ENCODE measurements around the gene GPR35.
"Not testable (repeated sequence)": the region's sequence is repeated elsewhere in the genome, so short reads cannot be mapped to it uniquely, and the experiment has no call there.

Gene GPR35

GRCh38 chr2:240603081-240603835, 22.0 kb upstream of the GPR35 start:
- no peak for DNase-seq (ENCODE audit: low read depth)

- DNase-seq (ENCODE audit: low read depth): no peak
Observed at GRCh38 chr2:240603846-240604245, 21.4 kb upstream of the GPR35 start.

GRCh38 chr2:240604291-240604938, 20.9 kb upstream of the GPR35 start:
- DNase-seq (ENCODE audit: low read depth): no peak

- DNase-seq (ENCODE audit: low read depth): no peak
Observed at GRCh38 chr2:240604939-240605716, 20.2 kb upstream of the GPR35 start.

GRCh38 chr2:240605867-240606743, 19.2 kb upstream of the GPR35 start:
- no peak for DNase-seq (ENCODE audit: low read depth)

GRCh38 chr2:240611601-240612210, 13.6 kb upstream of the GPR35 start:
- DNase-seq (ENCODE audit: low read depth): no peak

- no peak for DNase-seq (ENCODE audit: low read depth)
Observed at GRCh38 chr2:240613781-240614180, 11.5 kb upstream of the GPR35 start.

GRCh38 chr2:240614391-240614790, 10.9 kb upstream of the GPR35 start:
- DNase-seq (ENCODE audit: low read depth): no peak

GRCh38 chr2:240615396-240615795, 9.9 kb upstream of the GPR35 start:
- no peak for DNase-seq (ENCODE audit: low read depth)

- DNase-seq (ENCODE audit: low read depth): no peak
Observed at GRCh38 chr2:240615820-240616547, 9.3 kb upstream of the GPR35 start.

GRCh38 chr2:240616860-240617666, 8.2 kb upstream of the GPR35 start:
- DNase-seq (ENCODE audit: low read depth): not testable (repeated sequence)

GRCh38 chr2:240618776-240619175, 6.5 kb upstream of the GPR35 start:
- DNase-seq (ENCODE audit: low read depth): no peak

GRCh38 chr2:240619506-240620148, 5.7 kb upstream of the GPR35 start:
- no peak for DNase-seq (ENCODE audit: low read depth)

- DNase-seq (ENCODE audit: low read depth): no peak
Observed at GRCh38 chr2:240620149-240620731, 5.0 kb upstream of the GPR35 start.

GRCh38 chr2:240620859-240621258, 4.4 kb upstream of the GPR35 start:
- no peak for DNase-seq (ENCODE audit: low read depth)

GRCh38 chr2:240622060-240622411, 3.2 kb upstream of the GPR35 start:
- DNase-seq (ENCODE audit: low read depth): no peak

GRCh38 chr2:240622531-240623235, 2.6 kb upstream of the GPR35 start:
- no peak for DNase-seq (ENCODE audit: low read depth)

- no peak for DNase-seq (ENCODE audit: low read depth)
Observed at GRCh38 chr2:240623531-240624010, 1.7 kb upstream of the GPR35 start.
